NCI-H2029 (cell line): ENCODE data around the gene TECPR2.

Experiments used
- DNase-seq: peaks from one replicate; lab custom pipeline; 2025; lab: John Stamatoyannopoulos, UW

The TECPR2 gene

DNA sequence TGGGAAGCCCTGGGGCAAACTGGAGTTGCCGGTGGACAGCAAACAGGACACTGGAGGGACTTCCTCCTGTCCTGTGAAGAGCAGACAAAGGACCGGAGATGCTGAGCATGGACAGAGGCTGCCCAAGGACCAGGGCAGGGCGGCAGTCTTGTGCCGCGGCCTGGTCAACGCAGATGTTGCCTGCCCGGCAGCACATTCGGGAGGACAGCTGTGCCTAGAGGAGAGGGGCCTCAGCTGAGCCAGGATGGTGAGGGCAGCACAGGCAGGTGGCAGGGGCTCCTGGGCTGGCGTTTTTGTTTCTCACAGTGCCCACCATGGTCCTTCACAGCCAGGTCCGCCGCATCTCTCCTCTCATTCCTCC is 133.6 kb downstream of the TECPR2 start:
- DNase-seq = no peak

GRCh38 chr14:102496958-102497744 is 134.4 kb downstream of the TECPR2 start:
- DNase-seq = no peak

DNA sequence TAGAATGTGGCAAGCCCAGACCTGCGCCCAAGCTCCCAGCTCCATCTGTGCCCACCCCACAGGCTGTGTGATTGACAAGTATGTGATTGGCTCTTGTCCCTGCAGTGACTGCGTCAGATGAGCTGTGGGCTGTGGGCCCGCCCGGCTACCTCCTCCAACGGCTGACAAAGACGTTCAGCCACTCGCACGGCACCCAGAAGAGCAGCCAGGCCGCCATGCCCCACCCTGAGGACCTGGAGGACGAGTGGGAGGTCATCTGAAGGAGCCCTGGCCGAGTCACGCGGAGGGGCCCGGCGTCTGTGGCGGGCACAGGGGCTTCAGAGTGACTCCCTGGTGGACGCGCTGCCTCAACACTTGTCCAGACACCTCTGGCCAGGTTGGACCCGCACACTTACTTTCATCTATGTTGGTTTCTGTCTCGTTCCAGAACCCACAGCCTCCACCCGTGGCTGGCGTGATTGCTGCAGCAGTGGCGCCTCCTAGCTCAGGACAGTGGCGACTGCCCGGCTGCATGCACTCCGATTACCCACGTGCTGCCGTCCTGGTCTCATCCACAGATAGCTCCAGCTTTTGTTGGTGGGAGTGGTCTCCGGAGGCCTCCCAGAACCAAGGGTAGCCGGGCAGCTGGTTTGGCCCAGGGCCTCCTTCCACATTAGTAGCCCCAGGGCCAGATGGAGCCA is 135.4 kb downstream of the TECPR2 start:
- no peak for DNase-seq

DNA sequence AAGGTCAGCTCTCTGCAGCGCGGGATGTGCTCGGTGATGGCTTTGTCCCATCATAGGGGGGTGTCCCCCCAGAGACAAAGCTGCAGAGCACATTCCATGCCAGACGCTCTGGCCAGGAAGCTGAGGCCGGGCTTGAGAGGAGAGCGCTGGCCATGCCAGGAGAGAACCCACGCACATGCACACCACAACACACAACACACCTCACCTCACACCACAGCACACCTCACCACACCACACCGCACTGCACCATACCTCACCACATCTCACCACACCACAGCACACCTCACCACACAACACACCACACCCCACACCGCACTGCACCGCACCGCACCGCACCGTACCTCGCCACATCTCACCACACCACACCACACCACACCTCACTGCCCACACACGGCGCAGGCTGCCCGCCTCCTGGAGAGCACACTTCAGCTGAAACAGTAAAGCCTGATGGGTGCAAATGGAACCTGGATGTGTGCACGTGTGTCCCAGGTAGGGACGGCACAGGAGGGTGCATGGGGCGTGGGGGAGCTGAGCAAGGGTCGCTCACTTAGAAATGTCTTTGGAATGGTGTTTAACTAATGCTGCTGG is 136.0 kb downstream of the TECPR2 start:
- no peak for DNase-seq

- DNase-seq = no peak
These were observed 136.8 kb downstream of the TECPR2 start for GRCh38 chr14:102499401-102500157.

DNA sequence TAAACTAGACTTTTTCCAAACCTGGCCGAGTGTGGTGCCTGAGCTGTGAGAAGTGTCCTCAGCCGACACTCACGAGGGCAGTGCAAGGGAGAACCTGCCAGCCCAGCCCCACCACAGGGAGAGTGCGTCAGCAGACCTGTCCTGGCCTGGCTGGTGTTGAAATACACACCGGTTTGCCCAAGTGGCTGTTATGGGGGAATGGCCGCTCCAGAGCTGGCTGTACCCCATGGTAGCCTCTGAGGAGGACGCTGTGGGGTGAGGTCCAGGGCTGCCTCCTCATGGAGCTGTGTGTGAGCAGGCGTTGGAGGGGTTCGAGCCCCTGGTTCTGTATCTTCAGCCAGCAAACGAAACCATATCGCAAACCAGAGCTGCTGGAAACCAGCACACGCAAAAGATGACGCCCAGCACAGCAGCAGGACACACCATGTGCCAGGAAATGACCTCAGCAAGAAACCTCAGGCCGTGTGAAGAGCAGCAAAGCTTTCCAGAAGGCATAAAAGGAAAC is 137.5 kb downstream of the TECPR2 start:
- no peak for DNase-seq

DNA sequence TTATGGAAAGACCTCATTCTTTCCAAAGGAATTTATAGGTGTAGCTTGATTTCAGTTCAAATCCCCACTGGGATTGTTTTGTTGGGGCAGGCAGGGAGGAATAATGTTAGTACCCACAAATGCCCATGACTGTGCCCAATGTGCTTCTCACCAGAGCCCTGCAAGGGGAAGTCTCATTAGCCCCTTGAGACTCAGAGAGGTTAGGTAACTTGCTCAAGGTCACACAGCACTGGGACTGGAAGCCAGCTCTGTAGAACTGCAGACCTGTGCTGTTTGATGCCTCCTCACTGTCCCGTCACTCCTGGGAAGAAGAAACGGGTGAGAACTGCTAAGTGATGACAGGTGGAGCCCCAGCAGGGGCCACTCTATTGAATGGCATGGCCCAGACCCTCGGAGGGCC is 138.0 kb downstream of the TECPR2 start:
- DNase-seq = no peak

DNA sequence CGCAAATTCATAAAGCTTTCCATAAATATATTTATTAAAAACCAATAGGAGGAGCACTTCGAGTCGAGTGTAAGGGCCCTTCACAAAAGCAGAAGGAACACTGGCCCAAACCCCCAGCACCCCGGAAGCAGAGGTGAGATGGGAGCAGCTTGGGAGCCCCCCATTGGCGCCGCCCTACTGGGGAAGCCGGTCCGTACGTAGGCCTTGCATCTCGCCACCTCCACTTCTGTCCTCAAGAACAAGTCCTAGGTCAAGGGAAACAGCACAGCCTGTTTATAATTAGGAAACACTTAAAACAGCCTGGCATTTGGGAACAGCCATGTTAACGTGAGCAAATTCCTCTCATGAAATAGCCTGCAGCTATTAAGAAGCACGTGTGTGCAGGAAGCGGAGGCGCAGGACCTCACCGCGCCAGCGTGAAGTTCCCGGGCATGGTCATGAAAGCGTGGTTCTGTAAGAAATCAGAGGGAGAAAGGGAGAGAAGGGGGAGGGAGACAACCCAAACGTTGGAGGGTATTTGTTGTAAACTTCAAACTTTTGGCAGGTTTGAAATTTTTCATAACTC is 139.1 kb downstream of the TECPR2 start:
- DNase-seq = no peak

GRCh38 chr14:102502571-102502970 is 139.8 kb downstream of the TECPR2 start:
- no peak for DNase-seq

DNA sequence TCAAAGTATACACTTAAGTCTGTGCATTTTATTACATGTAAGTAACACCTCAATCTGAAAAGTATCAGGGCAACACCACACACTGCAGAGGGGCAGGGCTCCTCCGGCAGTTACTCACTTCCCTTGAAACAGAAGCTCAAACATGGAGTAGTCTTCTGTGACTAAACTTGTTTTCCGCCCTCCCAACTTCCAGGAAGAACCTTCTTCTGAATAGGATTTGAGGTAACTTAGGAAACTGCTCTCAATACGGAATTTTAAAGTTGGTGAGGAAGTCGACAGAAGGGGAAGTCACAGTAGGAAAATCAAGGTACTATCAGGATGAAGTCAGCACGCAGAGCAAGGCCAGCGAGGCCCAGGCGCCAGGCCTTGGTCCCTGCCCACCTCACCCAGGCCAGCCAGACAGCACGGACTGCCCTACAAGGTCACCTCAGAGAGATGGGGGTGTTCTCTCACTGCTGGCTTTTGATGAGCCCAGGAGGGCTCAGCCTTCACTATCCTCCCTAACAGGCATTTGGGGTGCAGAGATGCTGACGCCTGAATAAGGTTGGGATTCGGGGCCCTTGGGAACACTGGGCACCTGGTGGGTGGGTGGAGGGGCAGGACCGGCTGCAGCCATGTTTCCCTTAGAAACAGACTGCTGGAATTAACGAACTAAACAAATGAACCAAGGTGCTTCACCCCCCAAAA is 141.0 kb downstream of the TECPR2 start:
- no peak for DNase-seq

GRCh38 chr14:102504328-102504999 is 141.7 kb downstream of the TECPR2 start:
- no peak for DNase-seq

DNA sequence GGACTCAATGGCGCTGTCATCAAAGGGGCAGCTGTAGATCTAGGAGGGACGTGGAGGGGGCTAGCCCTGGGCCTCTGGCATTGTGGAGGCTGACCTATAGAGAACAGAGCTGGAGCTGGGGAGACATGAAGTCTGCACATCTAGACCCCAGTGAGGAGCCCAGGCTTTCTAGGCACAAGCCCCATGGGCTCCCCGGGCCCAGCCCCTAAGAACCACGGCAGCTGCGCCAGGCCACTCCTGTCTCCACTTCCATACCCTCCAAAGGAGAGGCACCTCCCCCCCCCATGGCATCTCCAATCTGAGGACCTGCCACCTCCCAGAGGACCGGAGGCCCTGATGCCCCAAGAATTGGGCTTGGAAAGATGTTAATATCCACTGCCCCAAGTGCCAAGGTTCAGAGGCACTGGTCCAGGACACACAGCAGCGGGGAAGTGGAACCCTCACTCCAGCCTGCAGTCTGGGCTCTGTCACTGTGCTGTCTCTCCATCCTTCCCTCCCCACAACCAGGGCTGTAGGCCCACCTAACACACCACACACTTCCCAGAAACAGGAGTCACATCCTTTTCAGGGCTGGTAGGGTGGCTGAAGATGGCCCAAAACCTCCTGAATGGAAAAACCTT is 142.4 kb downstream of the TECPR2 start:
- no peak for DNase-seq

DNA sequence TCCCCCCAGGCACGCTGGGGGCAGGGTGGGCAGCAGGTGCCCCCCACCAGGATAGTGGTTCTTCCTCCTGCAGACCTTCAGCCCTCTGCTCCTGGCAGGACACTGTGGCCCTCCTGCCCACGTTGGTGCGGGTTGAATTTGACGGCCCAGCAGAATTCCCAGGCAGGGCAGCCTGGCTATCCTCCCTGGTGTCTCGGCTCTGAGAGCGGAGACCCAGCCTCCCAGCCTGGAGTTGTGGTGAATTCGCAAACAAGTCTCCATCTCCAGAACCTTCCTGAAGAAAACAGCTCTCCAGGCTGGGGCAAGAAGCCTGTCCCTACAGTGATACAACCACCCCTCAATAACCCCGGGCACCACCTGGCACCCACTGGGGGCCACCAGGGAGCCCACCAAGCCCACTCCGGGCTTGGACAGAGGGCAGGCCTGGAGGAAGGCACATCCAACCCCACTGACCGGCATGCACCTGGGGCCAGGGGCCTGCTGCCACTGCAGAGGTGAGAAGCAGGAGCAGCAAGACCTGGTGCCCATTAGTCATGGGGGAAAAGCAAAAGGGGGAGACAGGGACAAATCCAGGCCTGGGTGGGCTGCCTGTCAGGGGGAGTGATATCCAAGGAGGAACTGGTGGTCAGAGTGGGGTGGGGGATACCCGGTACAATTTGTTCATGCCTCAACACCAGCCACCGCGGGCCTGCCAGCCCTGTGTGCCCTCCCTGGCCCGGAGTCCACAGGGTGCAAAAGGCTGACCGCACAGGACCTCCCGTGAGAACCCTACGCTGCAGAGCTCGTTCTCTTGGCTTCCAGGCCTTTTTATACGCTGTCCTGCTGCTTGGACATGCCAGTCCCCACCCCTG is 143.3 kb downstream of the TECPR2 start:
- no peak for DNase-seq

DNA sequence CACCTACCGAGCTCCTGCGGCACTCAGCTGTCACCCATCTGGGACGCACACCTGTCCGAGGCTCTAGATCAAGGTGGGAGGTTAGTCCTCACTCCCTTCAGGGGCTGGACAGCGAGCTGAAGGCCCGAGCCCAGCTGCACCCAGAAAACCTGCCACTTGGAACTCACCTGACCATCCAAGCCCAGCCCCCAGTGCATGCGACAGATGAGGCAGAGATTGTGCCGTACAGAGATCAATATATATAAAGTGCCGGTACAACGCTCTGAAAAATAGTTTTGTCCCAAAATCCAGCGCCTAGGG is 143.8 kb downstream of the TECPR2 start:
- DNase-seq = no peak

DNA sequence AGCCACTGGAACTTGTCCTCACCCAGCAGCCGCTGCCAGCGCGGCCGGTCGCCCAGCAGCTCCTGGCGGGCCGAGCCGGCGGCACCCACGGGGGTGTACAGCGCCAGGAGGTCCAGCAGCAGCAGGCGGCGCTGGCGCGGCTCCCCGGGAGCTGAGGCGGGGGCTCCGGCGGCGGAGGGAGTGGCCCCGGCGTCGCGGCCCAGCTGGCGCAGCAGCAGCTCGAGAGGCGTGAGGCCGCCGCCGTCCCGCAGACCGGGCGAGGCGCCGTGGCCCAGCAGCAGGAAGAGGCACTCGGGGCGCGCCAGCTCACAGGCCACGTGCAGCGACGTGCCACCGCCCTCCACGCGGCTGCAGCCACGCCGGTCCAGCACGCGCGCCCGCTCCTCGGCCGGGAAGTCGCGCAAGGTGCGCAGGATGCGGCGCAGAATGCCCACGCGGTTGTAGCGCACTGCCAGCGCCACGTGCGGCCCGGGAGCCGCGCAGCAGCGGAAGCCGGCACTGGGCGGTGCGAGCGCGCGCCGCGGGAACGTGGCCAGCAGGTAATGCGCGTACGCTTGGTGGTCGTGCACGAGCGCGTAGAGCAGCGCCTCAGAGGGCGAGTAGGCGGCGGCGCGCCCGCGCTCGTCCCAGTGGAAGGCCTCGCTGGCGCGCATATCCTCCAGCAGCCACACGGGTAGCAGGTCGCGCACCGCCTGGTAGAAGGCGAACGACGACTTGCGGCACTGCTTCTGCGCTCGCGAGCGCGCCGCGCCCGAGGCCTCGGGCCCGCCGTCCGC is 144.5 kb downstream of the TECPR2 start:
- DNase-seq = no peak

- no peak for DNase-seq
These were observed 145.1 kb downstream of the TECPR2 start for GRCh38 chr14:102507857-102508312.

GRCh38 chr14:102508410-102508773 is 145.7 kb downstream of the TECPR2 start:
- DNase-seq = no peak

GRCh38 chr14:102508774-102509745 is 146.3 kb downstream of the TECPR2 start:
- DNase-seq = no peak
